ENCODE results near the gene GLG1. TPM values are rescaled to one million over a fixed set of nuclear protein-coding genes. Genes with fewer than 3 reads are reported as not detected.
"Not testable (repeated sequence)": the region's sequence is repeated elsewhere in the genome, so short reads cannot be mapped to it uniquely, and the experiment has no call there.

The GLG1 gene
- 164 TPM for total RNA-seq
- 74.8 TPM for polyA plus RNA-seq

GRCh38 chr16:74606521-74607309, at the start of gene GLG1:
Gene GLG1 (minus strand): TSS chr16:74607114. CDS start chr16:74607094, 20 bp downstream.
- H3K36me3 ChIP-seq (ENCODE audit: insufficient read depth), result no peaks in the 10 kb centered on the region
- H3K27ac ChIP-seq (ENCODE audit: low read depth), result peak within 1 kb of the TSS; percentile 92
- peak within 1 kb of the TSS; percentile 85 for H3K4me3 ChIP-seq (ENCODE audit: low read depth, low read length)
- WGBS, result under 1% methylated on average over 77 of the region's 77 CpGs
- peak; percentile 81 for DNase-seq (ENCODE audit: extremely low spot score)
- H3K4me1 ChIP-seq (ENCODE audit: insufficient read depth), result peaks cover 2% of the 10 kb centered on the region

- no peak overlapping the region for H3K4me3 ChIP-seq (ENCODE audit: low read depth, low read length)
- 69% methylated on average over 3 of the region's 3 CpGs for whole genome bisulfite sequencing
- DNase-seq (ENCODE audit: extremely low spot score), result no peak
- peaks cover 2% of the 10 kb centered on the region for H3K36me3 ChIP-seq (ENCODE audit: insufficient read depth)
- no peaks in the 10 kb centered on the region for H3K4me1 ChIP-seq (ENCODE audit: insufficient read depth)
- no peak overlapping the region for H3K27ac ChIP-seq (ENCODE audit: low read depth)
Measured at GRCh38 chr16:74654536-74655050, 47.7 kb upstream of the GLG1 start.

GRCh38 chr16:74652883-74653282, 46.0 kb upstream of the GLG1 start:
- not testable (repeated sequence) for H3K4me3 ChIP-seq (ENCODE audit: low read depth, low read length); H3K4me1 ChIP-seq (ENCODE audit: insufficient read depth); H3K36me3 ChIP-seq (ENCODE audit: insufficient read depth); DNase-seq (ENCODE audit: extremely low spot score); H3K27ac ChIP-seq (ENCODE audit: low read depth)
- over 99% methylated on average over 2 of the region's 2 CpGs for WGBS

DNA sequence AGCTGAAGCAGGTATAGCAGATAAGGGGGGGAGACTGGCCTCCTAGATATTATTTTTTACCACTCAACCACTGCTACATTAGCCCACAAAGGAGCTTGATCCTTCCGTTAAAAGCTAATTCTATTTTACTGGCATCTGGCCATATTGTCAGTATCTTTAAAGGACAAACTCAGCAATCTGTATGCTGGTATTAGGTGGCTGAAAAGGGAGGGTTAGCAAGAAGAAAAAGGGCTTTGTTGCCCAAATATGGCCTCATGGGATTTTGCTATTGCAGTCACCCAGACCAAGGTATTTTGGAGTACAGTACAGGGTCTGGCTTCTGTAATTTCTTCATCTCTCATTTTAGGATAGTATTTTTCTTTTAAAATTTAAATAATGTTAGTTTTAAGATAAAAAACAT, 45.3 kb upstream of the GLG1 start:
- H3K36me3 ChIP-seq (ENCODE audit: insufficient read depth), result peaks cover 5% of the 10 kb centered on the region
- DNase-seq (ENCODE audit: extremely low spot score), result no peak
- WGBS, result 52% methylated on average over 1 of the region's 1 CpG
- H3K4me3 ChIP-seq (ENCODE audit: low read depth, low read length), result no peak overlapping the region
- H3K4me1 ChIP-seq (ENCODE audit: insufficient read depth), result no peaks in the 10 kb centered on the region
- H3K27ac ChIP-seq (ENCODE audit: low read depth), result no peak overlapping the region

GRCh38 chr16:74651841-74652240, 44.9 kb upstream of the GLG1 start:
- no peak overlapping the region for H3K4me3 ChIP-seq (ENCODE audit: low read depth, low read length)
- no peaks in the 10 kb centered on the region for H3K4me1 ChIP-seq (ENCODE audit: insufficient read depth)
- H3K36me3 ChIP-seq (ENCODE audit: insufficient read depth), result peaks cover 5% of the 10 kb centered on the region
- WGBS, result 90% methylated on average over 2 of the region's 2 CpGs
- DNase-seq (ENCODE audit: extremely low spot score), result no peak
- H3K27ac ChIP-seq (ENCODE audit: low read depth), result no peak overlapping the region

DNA sequence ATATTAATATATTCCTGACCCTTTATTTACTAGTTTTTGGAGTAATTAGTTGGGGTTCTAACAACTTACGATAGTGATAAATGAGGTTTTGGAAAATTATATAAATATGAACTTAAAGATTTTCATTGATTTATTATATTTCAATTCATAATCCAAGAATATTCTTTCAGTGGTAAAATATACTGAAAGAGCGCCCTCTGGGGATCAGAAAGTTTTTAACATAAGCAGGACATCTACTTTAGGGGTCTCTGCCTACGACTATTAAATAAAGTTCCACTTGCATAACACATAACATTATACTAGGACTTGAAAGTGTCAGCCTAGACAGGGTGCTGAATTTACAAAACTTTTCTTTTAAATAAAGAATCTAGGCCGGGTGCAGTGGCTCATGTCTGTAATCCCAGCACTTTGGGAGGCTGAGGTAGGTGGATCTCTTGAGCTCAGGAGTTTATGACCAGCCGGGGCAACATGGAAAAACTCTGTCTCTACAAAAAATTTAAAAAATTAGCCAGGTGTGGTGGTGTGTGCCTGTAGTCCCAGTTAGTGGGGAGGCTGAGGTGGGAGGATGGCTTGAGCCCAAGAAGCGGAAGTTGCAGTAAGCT, 44.2 kb upstream of the GLG1 start:
- Histone ChIP-seq H3K4me3 (ENCODE audit: low read depth, low read length) (no peak overlapping the region), H3K36me3 (ENCODE audit: insufficient read depth) (peaks cover 5% of the 10 kb centered on the region), H3K27ac (ENCODE audit: low read depth) (no peak overlapping the region), H3K4me1 (ENCODE audit: insufficient read depth) (no peaks in the 10 kb centered on the region)
- WGBS, result 84% methylated on average over 6 of the region's 6 CpGs
- no peak for DNase-seq (ENCODE audit: extremely low spot score)

GRCh38 chr16:74649839-74650504, 43.1 kb upstream of the GLG1 start:
- Histone ChIP-seq H3K4me1 (ENCODE audit: insufficient read depth) (no peaks in the 10 kb centered on the region), H3K27ac (ENCODE audit: low read depth) (no peak overlapping the region), H3K4me3 (ENCODE audit: low read depth, low read length) (no peak overlapping the region), H3K36me3 (ENCODE audit: insufficient read depth) (peaks cover 6% of the 10 kb centered on the region)
- WGBS, result 53% methylated on average over 1 of the region's 1 CpG
- DNase-seq (ENCODE audit: extremely low spot score), result no peak

GRCh38 chr16:74641969-74642368, 35.1 kb upstream of the GLG1 start:
- WGBS, result 97% methylated on average over 8 of the region's 8 CpGs
- H3K36me3 ChIP-seq (ENCODE audit: insufficient read depth), result peaks cover 1% of the 10 kb centered on the region

DNA sequence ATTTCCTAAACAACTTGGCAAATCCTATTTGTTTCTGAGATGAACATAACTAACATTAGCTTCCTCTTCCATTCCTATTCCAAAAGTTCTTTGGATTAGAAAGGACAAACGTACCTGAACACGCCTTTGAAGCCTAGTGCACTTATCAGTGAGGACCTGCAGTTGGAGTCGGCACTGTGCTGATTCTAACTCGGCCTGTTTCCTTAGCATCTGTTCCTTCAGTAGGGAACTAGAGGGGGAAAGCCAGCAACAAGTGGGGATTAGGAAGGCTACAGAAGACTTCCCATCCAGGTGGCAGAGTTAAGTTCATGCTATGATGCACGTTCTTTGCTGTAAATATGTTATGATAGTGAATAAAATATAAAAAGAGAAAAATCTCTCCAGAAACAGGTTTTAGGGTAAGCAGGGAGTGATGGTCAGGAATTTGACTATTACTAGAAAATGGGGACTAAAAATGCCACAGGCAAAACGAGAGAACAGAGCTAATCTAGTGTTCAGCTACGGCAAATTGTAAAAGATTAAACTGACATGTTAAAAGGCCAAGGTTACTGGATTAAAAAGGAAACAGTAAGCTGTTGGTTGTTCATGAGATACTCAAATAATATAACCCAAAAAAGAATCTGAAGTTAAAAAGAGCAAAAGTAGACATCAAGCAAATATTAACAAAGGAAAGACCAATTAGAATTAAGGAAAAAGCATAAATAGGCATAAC, 31.0 kb upstream of the GLG1 start:
- no peak for DNase-seq (ENCODE audit: extremely low spot score)
- WGBS, result 88% methylated on average over 7 of the region's 7 CpGs
- Histone ChIP-seq H3K4me3 (ENCODE audit: low read depth, low read length) (no peak overlapping the region), H3K4me1 (ENCODE audit: insufficient read depth) (no peaks in the 10 kb centered on the region), H3K36me3 (ENCODE audit: insufficient read depth) (peaks cover 4% of the 10 kb centered on the region), H3K27ac (ENCODE audit: low read depth) (no peak overlapping the region)

More at GRCh38 chr16:74641969-74642368, 35.1 kb upstream of the GLG1 start:
- DNase-seq (ENCODE audit: extremely low spot score), result no peak
- Histone ChIP-seq H3K4me3 (ENCODE audit: low read depth, low read length) (no peak overlapping the region), H3K4me1 (ENCODE audit: insufficient read depth) (no peaks in the 10 kb centered on the region), H3K27ac (ENCODE audit: low read depth) (no peak overlapping the region)

DNA sequence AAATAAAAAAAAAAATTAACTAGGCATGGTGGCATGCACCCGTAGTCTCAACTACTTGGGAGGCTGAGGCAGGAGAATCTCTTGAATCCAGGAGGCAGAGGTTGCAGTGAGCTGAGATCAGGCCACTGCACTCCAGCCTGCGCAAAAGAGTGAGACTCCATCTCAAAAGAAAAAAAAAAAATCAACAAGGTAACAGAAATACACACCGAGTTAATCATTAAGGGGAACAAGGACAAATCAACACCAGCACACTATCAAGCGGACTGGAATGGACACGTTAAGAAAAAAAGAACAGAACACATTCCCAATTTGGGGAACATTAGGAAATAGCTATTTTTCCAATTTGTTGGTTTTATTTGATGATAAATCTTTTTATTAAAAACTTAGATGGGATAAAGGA, 28.4 kb upstream of the GLG1 start:
- Histone ChIP-seq H3K36me3 (ENCODE audit: insufficient read depth) (peaks cover 7% of the 10 kb centered on the region), H3K4me1 (ENCODE audit: insufficient read depth) (no peaks in the 10 kb centered on the region), H3K4me3 (ENCODE audit: low read depth, low read length) (no peak overlapping the region), H3K27ac (ENCODE audit: low read depth) (no peak overlapping the region)
- DNase-seq (ENCODE audit: extremely low spot score), result no peak
- WGBS, result 79% methylated on average over 5 of the region's 5 CpGs

- 88% methylated on average over 7 of the region's 7 CpGs for WGBS
- Histone ChIP-seq H3K36me3 (ENCODE audit: insufficient read depth) (peaks cover 7% of the 10 kb centered on the region), H3K4me3 (ENCODE audit: low read depth, low read length) (no peak overlapping the region), H3K27ac (ENCODE audit: low read depth) (no peak overlapping the region), H3K4me1 (ENCODE audit: insufficient read depth) (no peaks in the 10 kb centered on the region)
- no peak for DNase-seq (ENCODE audit: extremely low spot score)
Measured at GRCh38 chr16:74633686-74634085, 26.8 kb upstream of the GLG1 start.

DNA sequence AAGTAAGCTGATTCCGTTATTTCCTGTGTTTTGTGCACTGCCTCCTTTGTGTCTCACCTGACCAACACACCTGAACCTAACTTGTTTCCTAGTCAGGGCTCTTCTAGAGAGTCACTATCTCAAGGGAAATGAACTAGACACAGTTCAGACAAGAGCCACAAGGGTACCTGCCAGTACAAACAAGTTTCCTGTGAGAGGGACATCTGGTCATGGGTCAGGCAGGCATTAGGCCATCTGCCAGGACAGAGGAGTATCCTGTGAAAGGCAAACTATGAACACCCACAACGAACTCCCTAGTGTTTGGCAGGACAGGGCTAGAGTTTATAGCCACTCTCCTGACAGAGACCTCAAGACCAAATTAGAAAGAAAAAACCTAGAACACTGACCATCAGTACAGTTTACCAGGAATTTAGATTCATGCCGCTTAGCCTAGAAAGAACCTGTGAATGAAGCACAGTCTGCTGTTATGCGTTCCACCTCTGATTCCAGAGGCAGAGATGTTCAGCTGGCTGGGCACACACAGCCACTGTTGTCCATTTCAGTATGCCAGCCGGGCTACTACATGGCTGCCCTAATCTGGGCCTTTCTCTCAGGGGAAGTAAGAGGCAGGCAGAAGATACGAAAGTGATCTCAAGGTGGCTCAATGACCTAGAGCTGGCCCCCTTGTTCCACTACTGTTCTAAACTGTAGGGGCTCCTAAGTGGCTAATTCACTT, 20.7 kb upstream of the GLG1 start:
- Histone ChIP-seq H3K4me1 (ENCODE audit: insufficient read depth) (no peaks in the 10 kb centered on the region), H3K27ac (ENCODE audit: low read depth) (no peak overlapping the region), H3K4me3 (ENCODE audit: low read depth, low read length) (no peak overlapping the region), H3K36me3 (ENCODE audit: insufficient read depth) (peaks cover 5% of the 10 kb centered on the region)
- DNase-seq (ENCODE audit: extremely low spot score), result no peak
- WGBS, result 81% methylated on average over 6 of the region's 6 CpGs

Data from urinary bladder (tissue), 4 donors.